ENCODE data around the gene ATF7. TPM values are rescaled to one million over a fixed set of nuclear protein-coding genes. Genes with fewer than 3 reads are reported as not detected.

Gene ATF7
- total and polyA plus RNA-seq, 2 of the 4 experiments (the other 2 are of a cell fraction) = 7.0 to 16.3 TPM

DNA sequence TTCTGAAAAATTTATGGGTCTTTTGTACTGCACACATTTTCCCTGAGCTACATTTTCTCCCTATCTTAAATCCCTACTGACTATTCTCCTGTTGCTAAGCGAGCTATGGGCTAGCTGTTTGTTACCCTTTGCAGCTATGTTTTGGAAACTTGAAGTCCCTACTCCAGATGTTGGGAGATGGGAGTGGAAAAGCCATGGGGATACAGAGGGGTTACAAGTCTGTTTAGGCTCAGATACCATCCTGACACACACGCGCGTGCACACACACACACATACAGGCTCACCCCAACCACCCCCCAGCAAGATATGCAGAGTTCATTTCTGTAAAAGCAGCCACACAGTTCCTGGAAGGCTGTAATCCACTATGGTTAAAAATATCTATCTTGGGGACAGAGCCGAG, 33.9 kb upstream of the ATF7 start:
- peaks cover 13% of the 10 kb centered on the region for H3K4me1 ChIP-seq (ENCODE audit: control insufficient read depth, insufficient read depth, low read length)
- peak overlapping the region; percentile 85; the same call in 1 of the 2 replicates for H3K18ac ChIP-seq (ENCODE audit: low read depth, low read length)
- peak overlapping the region; percentile 61; the same call in 1 of the 2 replicates for H3K4ac ChIP-seq (ENCODE audit: low read depth, low read length)
- no peak overlapping the region for H3K9ac ChIP-seq (ENCODE audit: low read depth, low read length)
- dilution Hi-C loops (cut with HindIII; ENCODE audit: low sequenced_read_pairs, unreplicated experiment) = no loop called here
- H3K56ac ChIP-seq (ENCODE audit: extremely low read depth, insufficient read depth, low read length) = no peak overlapping the region
- in situ Hi-C loops (cut with MboI; ENCODE audit: low sequenced_read_pairs) = no loop called here
- H3K9me3 ChIP-seq (ENCODE audit: control insufficient read depth, insufficient read depth, low read length) = no peaks in the 10 kb centered on the region
- H4K8ac ChIP-seq (ENCODE audit: low read depth in 2 of 2, low read length in 2 of 2) = peak overlapping the region in 1 of 2 experiments; percentile 61; a peak in 1 of 4 replicates
- H3K4me3 ChIP-seq (ENCODE audit: insufficient read depth, low read depth, low read length) = no peak overlapping the region
- peak overlapping the region; percentile 72 for H3K4me2 ChIP-seq (ENCODE audit: low read depth, low read length)
- H2AK5ac ChIP-seq (ENCODE audit: low read depth, low read length) = peak overlapping the region; percentile 25; the same call in 1 of the 2 replicates
- peak overlapping the region; percentile 55; the same call in 1 of the 2 replicates for H3K23ac ChIP-seq (ENCODE audit: low read depth, low read length)
- ChIA-PET CTCF (interaction anchor here (1.7 kb wide), 1 partner anchor 15 kb away, joined by 8 read pairs; the partner anchor contains the start of gene ATP5MC2), POLR2A (ENCODE audit: unreplicated experiment) (interaction anchor here (1.3 kb wide), 1 partner anchor 9 kb away, joined by 4 read pairs; no protein-coding TSS in a partner anchor)
- H3K79me1 ChIP-seq (ENCODE audit: low read depth in 1 of 2, low read length in 2 of 2) = peaks cover 0 to 4% of the 10 kb centered on the region in 2 experiments; a peak in 1 of 4 replicates
- no peak overlapping the region for H2AK9ac ChIP-seq (replicated peaks; ENCODE audit: low read depth, low read length, poor library complexity)
- peak overlapping the region; percentile 88 for H3K14ac ChIP-seq (replicated peaks; ENCODE audit: low read depth, low read length)
- peak overlapping the region; percentile 65; the same call in 1 of the 2 replicates for H3K27ac ChIP-seq (ENCODE audit: insufficient read depth, low read length)
- H4K20me1 ChIP-seq (ENCODE audit: insufficient read depth, low read length) = no peaks in the 10 kb centered on the region
- peak overlapping the region; percentile 84 for H2BK5ac ChIP-seq (ENCODE audit: low read depth, low read length, poor library complexity, severe bottlenecking)
- H2AFZ ChIP-seq (replicated peaks; ENCODE audit: low read length, poor library complexity) = peak overlapping the region; percentile 4
- no peak for DNase-seq
- no peak for ATAC-seq (ENCODE audit: low read depth)
- intact Hi-C loops (cut with micrococcal nuclease) = no loop called here
- peaks cover 7% of the 10 kb centered on the region for H3K9me1 ChIP-seq (ENCODE audit: insufficient read depth, low read length)
- peak overlapping the region; percentile 90 for H2BK120ac ChIP-seq (ENCODE audit: low read depth, low read length)
- peak overlapping the region; percentile 67 for H4K5ac ChIP-seq (ENCODE audit: low read depth, low read length)
- no peak overlapping the region; the same call in 2 of the 3 replicates for H2BK15ac ChIP-seq (ENCODE audit: low read depth, low read length)
- no CpG with 5 or more reads among the region's 5 CpGs for WGBS, 2 experiments (ENCODE audit: extremely low coverage in 2 of 2, insufficient read length in 1 of 2)
- H4K91ac ChIP-seq (ENCODE audit: insufficient read depth, low read depth, low read length) = no peak overlapping the region
- H3K36me3 ChIP-seq (ENCODE audit: control insufficient read depth, insufficient read depth, low read length) = peaks cover 11% of the 10 kb centered on the region
- H2BK20ac ChIP-seq (ENCODE audit: low read depth, low read length) = peak overlapping the region; percentile 62; the same call in 1 of the 2 replicates
- no peaks in the 10 kb centered on the region for H3K27me3 ChIP-seq (ENCODE audit: control insufficient read depth, insufficient read depth, low read length)
- TF ChIP-seq, protein P1, sequence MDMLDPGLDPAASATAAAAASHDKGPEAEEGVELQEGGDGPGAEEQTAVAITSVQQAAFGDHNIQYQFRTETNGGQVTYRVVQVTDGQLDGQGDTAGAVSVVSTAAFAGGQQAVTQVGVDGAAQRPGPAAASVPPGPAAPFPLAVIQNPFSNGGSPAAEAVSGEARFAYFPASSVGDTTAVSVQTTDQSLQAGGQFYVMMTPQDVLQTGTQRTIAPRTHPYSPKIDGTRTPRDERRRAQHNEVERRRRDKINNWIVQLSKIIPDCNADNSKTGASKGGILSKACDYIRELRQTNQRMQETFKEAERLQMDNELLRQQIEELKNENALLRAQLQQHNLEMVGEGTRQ (IDR thresholded peaks at IDR 0.05; ENCODE audit: low read depth, low read length) = no peak
- no peak for TF ChIP-seq NFE2L2 (IDR thresholded peaks at IDR 0.05; ENCODE audit: low read depth, low read length)
- no peak for TF ChIP-seq SMC3 (IDR thresholded peaks at IDR 0.05; ENCODE audit: low read depth, low read length)
- TF ChIP-seq RAD21 (IDR thresholded peaks at IDR 0.05; ENCODE audit: low read length) = no peak
- no peak for TF ChIP-seq BHLHE40 (IDR thresholded peaks at IDR 0.05; ENCODE audit: low read depth, low read length)
- no peak for TF ChIP-seq RCOR1 (IDR thresholded peaks at IDR 0.05; ENCODE audit: insufficient replicate concordance, low read length)
- no peak for TF ChIP-seq MAZ (IDR thresholded peaks at IDR 0.05; ENCODE audit: borderline replicate concordance, low read depth, low read length)
- TF ChIP-seq CEBPB (IDR thresholded peaks at IDR 0.05; ENCODE audit: low read depth, low read length) = no peak
- BruUV-seq (replicated peaks) = no TSS peak

All from IMR-90 (cell line).